HG03558 (cell line): ENCODE results near the gene GABRR1.
A peak's percentile ranks its signal among the peaks of the same experiment; 100 is the strongest.

Experiments used
- ATAC-seq: cut with Tn5 transposase; IDR thresholded peaks from one replicate; pipeline ENCODE4 v1.9.1; 2021; ENCODE audit warnings: moderate number of reproducible peaks; ENCODE audit not compliant: unreplicated experiment; ENCODE audit errors: extremely low read depth

GABRR1 gene

GRCh38 chr6:89162047-89162371, 55.1 kb downstream of the GABRR1 start:
- no peak for ATAC-seq

GRCh38 chr6:89161326-89162046, 55.7 kb downstream of the GABRR1 start:
- ATAC-seq = no peak

- no peak for ATAC-seq
Observed at GRCh38 chr6:89160331-89161092, 56.6 kb downstream of the GABRR1 start.

- no peak for ATAC-seq
Observed at GRCh38 chr6:89154131-89154530, 63.0 kb downstream of the GABRR1 start.

GRCh38 chr6:89148016-89148750, 69.0 kb downstream of the GABRR1 start:
- no peak for ATAC-seq

GRCh38 chr6:89146718-89147700, 70.1 kb downstream of the GABRR1 start:
- ATAC-seq = peak; percentile 23

GRCh38 chr6:89145956-89146717, 71.0 kb downstream of the GABRR1 start, which contains the start of gene PM20D2:
Gene PM20D2 (plus strand): TSS chr6:89146055. CDS start chr6:89146145, 90 bp downstream.
- ATAC-seq = peak; percentile 32

- peak; percentile 30 for ATAC-seq
Observed at GRCh38 chr6:89145091-89145955, 71.8 kb downstream of the GABRR1 start.

GRCh38 chr6:89144354-89144906, 72.7 kb downstream of the GABRR1 start:
- ATAC-seq = no peak

- ATAC-seq = no peak
Observed at GRCh38 chr6:89140347-89141156, 76.6 kb downstream of the GABRR1 start.

GRCh38 chr6:89139509-89140346, 77.4 kb downstream of the GABRR1 start:
- no peak for ATAC-seq

GRCh38 chr6:89138173-89138572, 79.0 kb downstream of the GABRR1 start:
- no peak for ATAC-seq

- no peak for ATAC-seq
Observed at GRCh38 chr6:89134723-89135122, 82.4 kb downstream of the GABRR1 start.

- no peak for ATAC-seq
Observed at GRCh38 chr6:89133981-89134380, 83.2 kb downstream of the GABRR1 start.

- no peak for ATAC-seq
Observed at GRCh38 chr6:89132057-89132456, 85.1 kb downstream of the GABRR1 start.

GRCh38 chr6:89131599-89131998, 85.6 kb downstream of the GABRR1 start:
- no peak for ATAC-seq
